HUES6 (cell line): Measurements from ENCODE around the gene EIF4E2.

Experiments
- H3K27ac ChIP-seq: 2 replicates; pipeline ENCODE4 v1.7.0; 2013; ENCODE audit warnings: low read depth, mild to moderate bottlenecking, low read length, inconsistent platforms
- H3K27me3 ChIP-seq: 2 replicates; pipeline ENCODE4 v1.6.1; 2013; ENCODE audit warnings: low read length; ENCODE audit not compliant: control insufficient read depth, insufficient read depth
- H3K36me3 ChIP-seq: 2 replicates; pipeline ENCODE4 v1.6.1; 2013; ENCODE audit warnings: low read length; ENCODE audit not compliant: control insufficient read depth, insufficient read depth
- H3K4me1 ChIP-seq: 2 replicates; pipeline ENCODE4 v1.6.1; 2013; ENCODE audit warnings: low read length; ENCODE audit not compliant: control insufficient read depth, insufficient read depth
- H3K4me3 ChIP-seq: 2 replicates; pipeline ENCODE4 v1.5.1; 2013; ENCODE audit warnings: low read depth, low read length
- H3K9ac ChIP-seq: one replicate; pipeline ENCODE4 v1.6.1; 2013; ENCODE audit warnings: mild to moderate bottlenecking, low read length
- H3K9me3 ChIP-seq: 2 replicates; pipeline ENCODE4 v1.6.1; 2013; ENCODE audit warnings: low read depth, low read length; ENCODE audit not compliant: control insufficient read depth, insufficient read depth

Gene EIF4E2

DNA sequence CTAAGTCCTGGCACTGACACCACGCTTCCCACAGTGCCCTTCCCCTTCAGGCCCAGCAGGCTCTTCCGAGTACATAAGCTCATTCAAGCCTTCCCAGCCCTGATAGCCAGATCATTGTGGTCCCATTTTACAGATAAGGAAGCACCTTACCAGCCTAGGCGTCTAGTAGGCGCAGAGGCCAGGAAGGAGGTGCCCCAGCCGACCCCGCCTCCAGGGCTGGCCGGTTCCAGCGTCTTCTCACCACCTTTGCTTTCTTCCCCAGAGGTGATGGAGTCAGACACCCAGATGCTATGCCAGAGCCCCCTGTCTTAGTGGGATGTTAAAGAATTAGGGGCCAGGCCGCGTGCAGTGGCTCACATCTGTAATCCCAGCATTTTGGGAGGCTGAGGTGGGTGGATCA, 54.0 kb downstream of the EIF4E2 start:
- Histone ChIP-seq H3K4me3 (no peak overlapping the region), H3K36me3 (no peaks in the 10 kb centered on the region), H3K9ac (no peak overlapping the region), H3K27ac (no peak overlapping the region), H3K27me3 (peaks cover 3% of the 10 kb centered on the region; the same call in 1 of the 2 replicates), H3K4me1 (no peaks in the 10 kb centered on the region), H3K9me3 (no peaks in the 10 kb centered on the region)

DNA sequence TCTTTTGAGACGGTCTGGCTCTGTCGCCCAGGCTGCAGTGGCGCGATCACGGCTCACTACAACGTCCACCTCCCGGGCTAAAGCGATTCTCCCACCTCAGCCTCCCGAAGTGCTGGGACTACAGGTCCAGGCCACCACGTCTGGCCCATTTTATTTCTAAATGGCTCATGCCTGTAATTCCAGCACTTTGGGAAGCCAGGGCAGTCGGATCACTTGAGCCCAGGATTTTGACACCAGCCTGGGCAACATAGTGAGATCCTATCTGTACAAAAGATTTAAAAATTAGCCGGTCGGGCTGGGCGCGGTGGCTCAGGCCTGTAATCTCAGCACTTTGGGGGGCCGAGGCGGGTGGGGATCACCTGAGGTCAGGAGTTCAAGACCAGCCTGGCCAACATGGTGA, 56.5 kb downstream of the EIF4E2 start:
- peaks cover 3% of the 10 kb centered on the region; the same call in 1 of the 2 replicates for H3K27me3 ChIP-seq
- no peak overlapping the region for H3K4me3 ChIP-seq
- no peaks in the 10 kb centered on the region; the same call in 1 of the 2 replicates for H3K4me1 ChIP-seq
- no peak overlapping the region for H3K9ac ChIP-seq
- no peaks in the 10 kb centered on the region for H3K36me3 ChIP-seq
- H3K9me3 ChIP-seq: no peaks in the 10 kb centered on the region
- H3K27ac ChIP-seq: no peak overlapping the region

DNA sequence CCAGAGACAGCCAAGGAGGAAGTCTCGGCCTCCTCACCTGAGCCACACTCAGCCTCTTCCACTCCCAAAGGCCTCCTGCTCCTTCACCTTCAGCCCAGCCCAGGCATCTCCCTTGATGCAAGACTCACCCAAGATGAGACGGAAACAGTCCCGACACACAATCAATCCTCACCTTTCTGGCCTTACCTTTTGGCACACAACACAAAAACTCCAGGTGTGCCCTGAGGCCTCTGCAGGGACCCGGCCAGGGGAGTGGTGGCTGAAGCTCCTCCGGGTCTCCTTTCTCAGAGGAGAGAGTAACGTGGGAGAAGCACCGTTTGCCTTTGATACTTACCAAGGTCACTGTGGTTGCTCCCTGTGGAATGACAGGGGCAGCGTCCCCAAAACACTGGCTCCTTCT, 59.1 kb downstream of the EIF4E2 start:
- no peaks in the 10 kb centered on the region for H3K36me3 ChIP-seq
- no peak overlapping the region for H3K4me3 ChIP-seq
- H3K9ac ChIP-seq: no peak overlapping the region
- no peaks in the 10 kb centered on the region for H3K27me3 ChIP-seq
- H3K4me1 ChIP-seq: no peaks in the 10 kb centered on the region; the same call in 1 of the 2 replicates
- no peak overlapping the region for H3K27ac ChIP-seq
- H3K9me3 ChIP-seq: no peaks in the 10 kb centered on the region

DNA sequence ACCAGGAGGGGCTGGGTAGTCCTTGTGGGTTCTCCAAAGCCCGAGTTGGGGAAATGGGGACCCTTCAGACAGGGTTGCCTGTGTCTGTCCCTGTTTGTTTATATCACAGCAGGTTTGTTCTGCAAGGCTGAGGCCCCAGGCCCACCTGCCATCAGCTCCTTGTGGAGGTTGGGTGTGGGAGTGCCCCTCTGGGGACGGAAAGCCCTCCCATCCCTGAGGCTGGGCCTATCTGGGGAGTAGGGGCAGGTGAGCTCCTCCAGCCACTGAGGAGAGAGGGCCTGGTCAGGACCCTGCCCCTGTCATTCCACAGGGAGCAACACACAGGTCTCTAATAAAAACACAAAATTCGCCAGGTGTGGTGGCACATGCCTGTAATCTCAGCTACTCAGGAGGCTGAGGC, 59.6 kb downstream of the EIF4E2 start:
- H3K36me3 ChIP-seq: no peaks in the 10 kb centered on the region
- H3K4me1 ChIP-seq: no peaks in the 10 kb centered on the region; the same call in 1 of the 2 replicates
- H3K27me3 ChIP-seq: no peaks in the 10 kb centered on the region
- no peaks in the 10 kb centered on the region for H3K9me3 ChIP-seq
- no peak overlapping the region for H3K27ac ChIP-seq
- no peak overlapping the region for H3K9ac ChIP-seq
- no peak overlapping the region for H3K4me3 ChIP-seq

DNA sequence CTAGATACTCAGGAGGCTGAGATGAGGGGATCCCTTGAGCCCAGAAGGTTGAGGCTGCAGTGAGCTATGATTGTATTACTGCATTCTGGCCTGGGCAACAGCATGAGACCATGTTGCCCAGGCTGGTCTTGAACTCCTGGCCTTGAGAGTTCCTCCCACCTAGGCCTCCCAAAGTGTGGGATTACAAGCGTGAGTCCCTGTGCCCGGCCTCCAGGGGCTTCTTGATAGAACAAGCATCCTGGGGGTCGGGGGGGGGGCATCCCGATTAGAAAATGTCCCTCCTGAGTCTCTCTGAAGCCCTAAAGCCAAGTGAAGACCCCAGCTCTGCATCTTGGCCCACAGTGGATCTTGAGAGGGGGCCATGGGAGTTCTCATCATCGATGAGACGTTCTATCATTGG, 60.6 kb downstream of the EIF4E2 start:
- H3K27ac ChIP-seq: no peak overlapping the region

DNA sequence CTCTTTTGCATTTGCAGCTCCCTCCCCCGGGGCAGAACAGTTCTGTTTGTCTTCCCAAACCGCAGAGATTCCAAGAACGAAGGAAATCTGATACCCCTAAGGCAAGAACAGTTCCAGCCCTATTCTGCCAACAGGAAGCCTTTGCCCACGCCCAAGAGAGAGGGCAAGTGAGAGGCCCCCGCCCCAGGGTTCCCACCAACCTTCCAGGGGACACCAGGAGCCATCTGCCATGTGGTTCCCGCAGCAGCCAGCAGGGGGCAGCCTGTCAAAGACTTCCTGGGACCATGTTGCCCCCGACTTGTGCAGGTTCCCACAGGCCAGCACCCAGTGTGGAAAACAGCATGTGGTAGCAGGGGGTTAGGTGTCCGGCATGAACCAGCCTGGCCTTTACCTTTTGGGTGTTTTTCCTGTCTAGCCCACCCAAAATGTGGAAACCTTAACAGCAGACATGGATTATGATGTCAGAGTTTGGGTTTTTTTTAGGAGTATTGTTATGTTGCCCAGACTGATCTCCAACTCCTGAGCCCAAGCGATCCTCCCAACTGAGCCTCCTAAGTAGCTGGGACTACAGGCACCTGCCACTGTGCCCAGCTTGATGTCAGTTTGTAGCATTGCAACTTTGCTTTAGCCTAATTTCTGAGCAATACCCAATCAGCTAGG, 61.2 kb downstream of the EIF4E2 start:
- H3K4me1 ChIP-seq: no peaks in the 10 kb centered on the region; the same call in 1 of the 2 replicates
- H3K27me3 ChIP-seq: no peaks in the 10 kb centered on the region
- no peak overlapping the region for H3K4me3 ChIP-seq
- no peak overlapping the region for H3K9ac ChIP-seq
- no peak overlapping the region for H3K27ac ChIP-seq
- no peaks in the 10 kb centered on the region for H3K9me3 ChIP-seq
- no peaks in the 10 kb centered on the region for H3K36me3 ChIP-seq

More for the DNA sequence above, 60.6 kb downstream of the EIF4E2 start:
- H3K4me3 ChIP-seq: no peak overlapping the region
- no peak overlapping the region for H3K9ac ChIP-seq
- no peaks in the 10 kb centered on the region for H3K36me3 ChIP-seq
- H3K9me3 ChIP-seq: no peaks in the 10 kb centered on the region
- no peaks in the 10 kb centered on the region; the same call in 1 of the 2 replicates for H3K4me1 ChIP-seq
- no peaks in the 10 kb centered on the region for H3K27me3 ChIP-seq

DNA sequence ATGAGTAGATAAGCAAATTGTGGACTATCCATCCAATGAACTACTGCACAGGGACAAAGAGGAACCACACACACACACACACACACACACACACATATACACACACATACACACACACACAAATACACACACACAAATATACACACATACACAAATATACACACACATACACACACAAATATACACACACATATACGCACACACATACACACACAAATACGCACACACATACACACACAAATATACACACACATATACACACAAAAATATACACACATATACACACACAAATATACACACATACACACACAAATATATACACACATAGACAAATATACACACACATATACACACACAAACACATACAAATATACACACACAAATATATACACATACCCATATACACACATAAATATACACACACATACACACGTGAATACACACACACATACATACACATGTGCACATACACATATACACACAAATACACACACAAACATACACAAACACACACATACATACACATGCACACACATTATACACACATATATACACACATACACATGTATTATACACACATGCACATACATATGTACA, 63.1 kb downstream of the EIF4E2 start:
- Histone ChIP-seq H3K9me3 (no peaks in the 10 kb centered on the region), H3K36me3 (no peaks in the 10 kb centered on the region), H3K27ac (no peak overlapping the region), H3K4me1 (no peaks in the 10 kb centered on the region; the same call in 1 of the 2 replicates), H3K9ac (no peak overlapping the region), H3K27me3 (no peaks in the 10 kb centered on the region), H3K4me3 (no peak overlapping the region)

DNA sequence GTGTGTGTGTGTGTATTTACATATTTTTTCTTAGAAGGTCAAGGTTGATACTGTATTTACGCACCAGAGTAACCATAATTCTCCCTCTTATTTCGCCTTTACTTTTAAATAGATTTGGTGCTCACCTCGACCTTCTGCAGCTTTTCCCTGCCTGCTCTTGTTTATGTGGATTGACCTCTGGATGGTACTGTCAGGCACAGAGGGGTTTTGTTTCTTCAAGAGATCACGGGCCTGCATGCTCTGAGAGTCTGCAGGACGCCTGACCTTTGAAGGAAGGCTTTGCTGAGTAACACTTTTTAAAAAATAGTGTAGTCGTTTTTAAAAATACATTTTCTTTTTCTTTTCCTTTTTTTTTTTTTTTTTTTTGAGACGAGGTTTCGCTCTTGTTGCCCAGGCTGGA, 64.8 kb downstream of the EIF4E2 start:
- Histone ChIP-seq H3K27me3 (no peaks in the 10 kb centered on the region), H3K9me3 (no peaks in the 10 kb centered on the region), H3K4me1 (no peaks in the 10 kb centered on the region; the same call in 1 of the 2 replicates), H3K36me3 (no peaks in the 10 kb centered on the region), H3K9ac (no peak overlapping the region), H3K27ac (no peak overlapping the region), H3K4me3 (no peak overlapping the region)
